Inferior parietal cortex (tissue), 1 donor: ENCODE measurements around the gene VASN.

Experiments used
- DNase-seq: peaks from one replicate; pipeline ENCODE4 v3.0.0-alpha.2; 2016; ENCODE audit errors: extremely low spot score

VASN gene

GRCh38 chr16:4425378-4426020 lies 53.9 kb downstream of the VASN start, which contains the start of gene DNAJA3:
TSS of gene DNAJA3 (plus strand) at chr16:4425868. CDS start at chr16:4425882, 14 bp downstream.
- peak; percentile 93 for DNase-seq

DNA sequence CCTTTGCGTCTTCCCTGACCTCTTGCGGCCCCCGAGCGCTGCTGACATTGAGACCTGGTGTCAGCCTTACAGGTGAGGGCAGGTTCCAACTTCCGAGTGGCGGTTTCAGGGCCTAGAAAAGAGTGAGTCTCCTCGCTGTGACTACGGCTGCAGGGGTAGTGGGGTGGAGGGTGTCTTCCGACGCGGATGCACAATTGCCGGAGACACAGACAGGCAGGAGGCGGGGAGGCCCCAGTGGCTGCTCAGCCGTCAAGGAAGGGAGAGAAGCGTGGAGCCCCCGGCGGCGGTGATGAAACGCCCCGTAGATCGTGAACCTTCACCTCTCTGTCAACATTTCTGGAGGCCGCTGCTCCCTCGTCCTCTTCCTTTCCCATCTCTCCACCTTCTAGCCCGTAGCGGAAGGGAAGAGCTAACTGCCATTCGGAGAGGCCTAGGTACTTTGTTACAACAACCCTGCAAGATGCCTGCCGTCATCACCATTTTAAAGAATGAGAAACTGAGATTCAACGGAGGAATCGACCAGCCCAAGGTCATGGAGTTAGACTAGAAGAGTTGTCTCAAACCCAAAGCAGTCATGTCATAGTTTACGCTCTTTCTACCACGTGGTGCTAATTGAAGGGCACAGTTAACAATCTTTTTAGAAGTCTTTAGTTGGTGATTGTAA lies 54.5 kb downstream of the VASN start:
- DNase-seq, result no peak

DNA sequence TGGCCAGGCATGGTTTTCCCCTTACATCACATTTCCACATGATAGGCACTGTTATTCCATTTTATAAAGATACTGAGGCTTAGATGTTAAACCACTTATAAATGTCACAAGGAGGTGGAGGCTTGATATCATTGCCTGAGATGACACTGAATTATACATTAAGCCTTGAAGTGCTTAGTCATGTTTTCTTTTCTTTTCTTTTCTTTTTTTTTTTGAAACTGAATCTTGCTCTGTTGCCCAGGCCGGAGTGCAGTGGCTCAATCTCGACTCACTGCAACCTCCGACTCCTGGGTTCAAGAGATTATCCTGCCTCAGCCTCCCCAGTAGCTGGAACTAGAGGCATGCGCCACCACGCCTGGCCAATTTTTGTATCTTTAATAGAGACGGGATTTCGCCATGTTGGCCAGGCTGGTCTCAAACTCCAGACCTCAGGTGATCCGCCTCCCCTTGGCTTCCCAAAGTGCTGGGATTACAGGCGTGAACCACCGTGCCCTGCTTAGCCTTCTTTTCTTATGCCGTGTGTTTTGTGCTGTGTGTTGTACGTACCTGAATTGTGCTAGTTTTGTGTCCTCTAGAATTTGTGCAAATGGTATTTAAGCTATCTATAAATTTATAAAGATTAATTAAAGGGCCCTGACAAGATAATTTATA lies 55.2 kb downstream of the VASN start:
- no peak for DNase-seq

DNA sequence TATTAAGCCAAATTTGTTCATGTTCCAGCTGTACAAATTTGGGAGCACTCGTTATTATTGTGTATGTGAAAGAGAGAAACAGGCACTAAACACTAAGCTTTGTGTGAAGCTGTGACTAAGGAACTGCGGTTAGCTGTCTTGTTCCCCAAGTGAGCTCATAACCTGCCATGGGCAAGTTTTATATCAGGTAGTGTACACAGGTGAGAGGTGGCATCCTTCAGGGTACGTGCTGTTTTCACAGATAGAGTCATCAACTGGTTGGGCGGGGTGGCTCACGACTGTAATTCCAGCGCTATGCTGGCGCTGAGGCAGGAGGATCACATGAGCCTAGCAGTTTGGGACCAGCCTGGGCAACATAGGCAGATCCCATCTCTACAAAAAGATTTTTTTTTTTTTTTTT lies 56.9 kb downstream of the VASN start:
- no peak for DNase-seq

GRCh38 chr16:4431023-4431422 lies 59.4 kb downstream of the VASN start:
- DNase-seq, result no peak
